Peyer's patch (tissue), 4 donors: Measurements from ENCODE around the gene SS18. TPM values are rescaled to one million over a fixed set of nuclear protein-coding genes. Genes with fewer than 3 reads are reported as not detected.
A peak's percentile ranks its signal among the peaks of the same experiment; 100 is the strongest.

ENCODE experiments used
- DNase-seq, 3 donors: peaks; one replicate each; pipeline ENCODE4 v3.0.0-alpha.2; 2017 to 2019
- H3K27ac ChIP-seq, 4 donors: fragments of 200-600 bp; sonication (generic); one replicate each; pipeline ENCODE4 v1.5.1; 2016 to 2019
- H3K27me3 ChIP-seq, 2 donors: fragments of 200-600 bp; sonication (generic); one replicate each; pipeline ENCODE4 v1.5.1; 2019
- H3K36me3 ChIP-seq, 3 donors: fragments of 200-600 bp; sonication (generic); one replicate each; pipeline ENCODE4 v1.5.1; 2016 to 2019
- H3K4me1 ChIP-seq, 4 donors: fragments of 200-600 bp; sonication (generic); one replicate each; pipeline ENCODE4 v1.5.1; 2016 to 2019
- H3K4me3 ChIP-seq, 4 donors: fragments of 200-600 bp; sonication (generic); 1 replicate in 3 of 4; 2 replicates in 1 of 4; pipeline ENCODE4 v1.5.1; 2016 to 2019; ENCODE audit warnings: mild to moderate bottlenecking in 1 of 4
- H3K9me3 ChIP-seq, 4 donors: fragments of 200-600 bp; sonication (generic); one replicate each; pipeline ENCODE4 v1.5.1; 2016 to 2019; ENCODE audit warnings: mild to moderate bottlenecking in 1 of 4
- POLR2A ChIP-seq, 2 donors: fragments of 450-650 bp; IDR thresholded peaks; one replicate each; pipeline ENCODE4 v1.5.1; 2017; ENCODE audit warnings: antibody characterized with exemption in 2 of 2, mild to moderate bottlenecking in 2 of 2, moderate library complexity in 2 of 2
- total RNA-seq, 4 donors: library from RNA; depleted of rRNA; stranded (reverse); fragments of >200 nt; gene quantifications; one replicate each; pipeline ENCODE4 v1.1.0, GENCODE V29; 2016
- TF ChIP-seq, protein P1 (sequence below), 6 experiments: fragments of 450-650 bp in 4 of 6; fragments of 200-600 bp in 2 of 6; sonication (generic) in 1 of 6; IDR thresholded peaks; one replicate each; pipeline ENCODE4 v1.5.1; 2017 to 2019; ENCODE audit warnings: antibody characterized with exemption in 6 of 6, mild to moderate bottlenecking in 3 of 6, moderate library complexity in 1 of 6

The SS18 gene
- total RNA-seq, 4 donors from 2014 or later, result 81.8 to 135 (median 93.7) TPM

DNA sequence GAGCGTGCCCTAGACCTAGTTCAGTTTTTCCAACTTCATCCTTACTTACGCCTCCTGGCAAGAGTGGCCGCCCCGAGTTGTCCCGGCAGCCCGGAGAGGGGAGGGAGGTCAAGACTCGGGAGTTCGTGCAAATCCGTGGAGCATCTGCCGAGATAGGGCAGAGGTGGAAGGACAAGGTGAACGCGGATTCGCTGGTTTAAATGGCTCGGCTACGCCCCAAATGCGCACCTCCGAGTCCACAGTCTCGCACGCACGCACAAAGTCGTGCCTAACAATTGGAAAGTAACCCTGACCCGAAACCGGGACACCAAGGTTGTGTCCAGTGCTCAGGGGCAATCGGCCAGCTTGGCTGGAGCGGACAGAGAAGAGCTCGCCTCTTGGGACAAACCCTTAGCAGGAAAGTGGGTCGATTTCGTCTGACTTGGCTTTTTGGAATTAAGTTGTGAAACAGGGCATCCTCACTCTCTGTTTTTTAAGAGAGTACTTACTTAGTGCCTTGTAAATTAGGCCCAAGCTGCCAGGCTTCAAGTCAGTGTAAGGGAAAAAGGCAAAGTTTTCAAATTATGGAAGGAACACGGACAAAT lies 726 bp upstream of the SS18 start:
- no peak for DNase-seq
- Histone ChIP-seq H3K27me3 (no peaks in the 10 kb centered on the region), H3K36me3 (peaks cover 0 to 7% (median 0%) of the 10 kb centered on the region in 3 donors), H3K4me1 (peaks cover 0 to 12% (median 6%) of the 10 kb centered on the region in 4 donors), H3K9me3 (no peaks in the 10 kb centered on the region), H3K4me3 (peak overlapping the region; percentile 77 to 96 (median 85)), H3K27ac (peak overlapping the region; percentile 90 to 97 (median 94))
- no peak for TF ChIP-seq POLR2A (IDR thresholded peaks at IDR 0.05)
- TF ChIP-seq, protein P1, sequence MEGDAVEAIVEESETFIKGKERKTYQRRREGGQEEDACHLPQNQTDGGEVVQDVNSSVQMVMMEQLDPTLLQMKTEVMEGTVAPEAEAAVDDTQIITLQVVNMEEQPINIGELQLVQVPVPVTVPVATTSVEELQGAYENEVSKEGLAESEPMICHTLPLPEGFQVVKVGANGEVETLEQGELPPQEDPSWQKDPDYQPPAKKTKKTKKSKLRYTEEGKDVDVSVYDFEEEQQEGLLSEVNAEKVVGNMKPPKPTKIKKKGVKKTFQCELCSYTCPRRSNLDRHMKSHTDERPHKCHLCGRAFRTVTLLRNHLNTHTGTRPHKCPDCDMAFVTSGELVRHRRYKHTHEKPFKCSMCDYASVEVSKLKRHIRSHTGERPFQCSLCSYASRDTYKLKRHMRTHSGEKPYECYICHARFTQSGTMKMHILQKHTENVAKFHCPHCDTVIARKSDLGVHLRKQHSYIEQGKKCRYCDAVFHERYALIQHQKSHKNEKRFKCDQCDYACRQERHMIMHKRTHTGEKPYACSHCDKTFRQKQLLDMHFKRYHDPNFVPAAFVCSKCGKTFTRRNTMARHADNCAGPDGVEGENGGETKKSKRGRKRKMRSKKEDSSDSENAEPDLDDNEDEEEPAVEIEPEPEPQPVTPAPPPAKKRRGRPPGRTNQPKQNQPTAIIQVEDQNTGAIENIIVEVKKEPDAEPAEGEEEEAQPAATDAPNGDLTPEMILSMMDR (IDR thresholded peaks at IDR 0.05), result no peak

DNA sequence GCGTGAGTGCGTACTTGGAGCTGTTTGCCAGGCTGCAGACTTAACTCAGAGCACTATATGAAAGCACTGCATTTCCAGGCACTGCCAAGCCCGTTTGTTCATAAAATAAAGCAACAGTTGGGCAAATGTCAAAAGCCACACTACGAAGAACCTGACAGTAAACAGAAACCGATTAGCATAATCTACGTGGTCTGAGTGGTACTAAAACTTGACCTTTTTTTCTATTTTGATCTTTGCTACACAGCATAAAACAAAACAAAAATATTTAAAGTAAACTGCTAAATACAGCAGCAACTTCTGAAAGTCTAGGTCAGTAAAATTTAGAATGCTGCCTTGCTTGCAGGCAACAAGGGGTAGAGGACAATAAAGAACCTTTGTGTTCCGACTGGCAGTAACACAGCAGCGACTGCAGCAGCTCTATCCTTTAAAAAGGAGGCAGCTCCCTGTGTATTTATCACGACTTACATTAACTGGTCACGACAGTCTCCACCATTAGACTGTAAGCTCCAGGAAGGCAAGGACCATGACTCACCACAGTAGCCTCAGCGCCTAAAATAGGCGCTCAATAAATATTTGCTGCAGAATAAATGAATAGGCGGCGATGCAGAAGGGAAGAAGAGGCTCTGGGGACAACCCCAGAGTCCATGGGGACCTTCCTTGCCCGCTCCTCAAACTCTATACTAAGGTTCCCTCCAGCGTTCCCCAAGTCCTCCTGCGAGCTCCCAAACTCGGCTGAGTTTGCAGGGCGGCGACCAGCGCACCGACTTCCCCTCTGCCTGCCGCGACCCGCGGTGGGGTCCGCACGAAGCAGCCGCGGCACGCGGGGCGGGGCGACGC lies 902 bp downstream of the SS18 start:
- H3K36me3 ChIP-seq, result peaks cover 0 to 20% (median 0%) of the 10 kb centered on the region in 3 donors
- DNase-seq, result no peak
- peaks cover 0 to 12% (median 6%) of the 10 kb centered on the region in 4 donors for H3K4me1 ChIP-seq
- no peaks in the 10 kb centered on the region for H3K9me3 ChIP-seq
- no peaks in the 10 kb centered on the region for H3K27me3 ChIP-seq
- TF ChIP-seq POLR2A (IDR thresholded peaks at IDR 0.05), result no peak
- TF ChIP-seq, protein P1 (IDR thresholded peaks at IDR 0.05), result no peak
- peak overlapping the region; percentile 77 to 96 (median 85) for H3K4me3 ChIP-seq
- H3K27ac ChIP-seq, result peak overlapping the region; percentile 90 to 97 (median 94)

DNA sequence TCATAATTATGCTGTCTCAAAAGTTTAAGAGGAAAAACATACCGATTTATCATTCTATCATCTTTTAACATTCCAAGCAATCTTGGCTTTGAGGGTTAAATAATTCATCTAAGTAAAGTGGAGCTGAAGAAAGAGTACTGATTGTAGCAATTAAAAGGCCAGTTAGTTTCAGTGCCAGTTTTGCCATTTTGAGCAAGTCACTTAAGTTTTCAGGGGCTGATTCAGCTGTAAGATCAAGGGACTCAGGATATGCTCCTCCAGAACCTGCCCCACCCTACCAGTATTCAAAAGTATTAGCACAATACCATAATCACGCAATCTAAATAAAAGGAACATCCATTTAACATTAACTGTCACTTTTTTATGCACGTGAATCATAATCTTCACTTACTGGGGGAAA lies 1.9 kb downstream of the SS18 start:
- DNase-seq, result no peak
- Histone ChIP-seq H3K4me3 (peak overlapping the region in 2 of 4 donors; percentile 0 to 83), H3K4me1 (peaks cover 0 to 12% (median 6%) of the 10 kb centered on the region in 4 donors), H3K27me3 (no peaks in the 10 kb centered on the region), H3K9me3 (no peaks in the 10 kb centered on the region), H3K36me3 (peaks cover 0 to 20% (median 0%) of the 10 kb centered on the region in 3 donors), H3K27ac (no peak overlapping the region)
- TF ChIP-seq, protein P1 (IDR thresholded peaks at IDR 0.05), result no peak
- TF ChIP-seq POLR2A (IDR thresholded peaks at IDR 0.05), result no peak

DNA sequence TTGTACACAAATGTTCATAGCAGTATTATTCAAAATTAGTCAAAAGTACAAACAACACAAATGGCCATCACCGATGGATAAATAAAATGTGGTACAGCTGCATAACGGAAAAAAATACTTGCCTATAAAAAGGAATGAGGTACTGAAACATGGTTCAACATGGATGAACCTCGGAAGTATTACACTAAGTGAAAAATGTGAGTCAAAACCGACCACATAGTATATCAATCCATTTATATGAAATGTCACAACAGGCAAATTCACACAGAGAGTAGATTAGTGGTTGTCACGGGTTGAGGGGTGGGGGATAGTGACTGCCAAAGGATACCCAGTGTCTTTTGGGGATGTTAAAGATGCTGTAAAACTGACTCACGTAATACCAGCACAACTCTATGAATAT lies 3.5 kb downstream of the SS18 start:
- TF ChIP-seq POLR2A (IDR thresholded peaks at IDR 0.05), result no peak
- TF ChIP-seq, protein P1 (IDR thresholded peaks at IDR 0.05), result no peak
- peaks cover 0 to 20% (median 0%) of the 10 kb centered on the region in 3 donors for H3K36me3 ChIP-seq

DNA sequence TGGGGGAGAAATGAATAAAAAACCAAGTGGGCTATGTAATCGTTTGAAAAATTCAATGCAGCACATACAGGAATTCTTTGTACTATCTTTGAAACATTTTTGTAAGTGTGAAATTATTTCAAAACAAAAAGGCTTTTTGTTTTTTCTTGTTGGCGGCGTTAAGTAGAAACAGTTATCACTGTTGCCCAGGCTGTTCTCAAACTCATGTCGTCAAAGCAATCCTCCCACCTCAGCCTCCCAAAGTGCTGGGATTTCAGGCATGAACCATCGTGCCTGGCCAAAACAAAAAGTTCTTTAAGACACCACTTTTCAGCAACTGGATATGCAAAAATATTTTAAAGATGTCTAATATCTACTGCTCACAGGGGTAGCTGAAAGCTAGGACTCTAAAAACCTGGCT lies 5.4 kb downstream of the SS18 start:
- peaks cover 0 to 25% (median 0%) of the 10 kb centered on the region in 3 donors for H3K36me3 ChIP-seq
- no peak overlapping the region for H3K27ac ChIP-seq
- no peak overlapping the region for H3K4me3 ChIP-seq
- H3K9me3 ChIP-seq, result no peaks in the 10 kb centered on the region
- no peak for TF ChIP-seq POLR2A (IDR thresholded peaks at IDR 0.05)
- H3K27me3 ChIP-seq, result no peaks in the 10 kb centered on the region
- no peak for DNase-seq
- peaks cover 0 to 12% (median 6%) of the 10 kb centered on the region in 4 donors for H3K4me1 ChIP-seq

More for the DNA sequence above, 3.5 kb downstream of the SS18 start:
- Histone ChIP-seq H3K4me1 (peaks cover 0 to 12% (median 6%) of the 10 kb centered on the region in 4 donors), H3K9me3 (no peaks in the 10 kb centered on the region), H3K4me3 (no peak overlapping the region), H3K27me3 (no peaks in the 10 kb centered on the region), H3K27ac (no peak overlapping the region)
- no peak for DNase-seq

DNA sequence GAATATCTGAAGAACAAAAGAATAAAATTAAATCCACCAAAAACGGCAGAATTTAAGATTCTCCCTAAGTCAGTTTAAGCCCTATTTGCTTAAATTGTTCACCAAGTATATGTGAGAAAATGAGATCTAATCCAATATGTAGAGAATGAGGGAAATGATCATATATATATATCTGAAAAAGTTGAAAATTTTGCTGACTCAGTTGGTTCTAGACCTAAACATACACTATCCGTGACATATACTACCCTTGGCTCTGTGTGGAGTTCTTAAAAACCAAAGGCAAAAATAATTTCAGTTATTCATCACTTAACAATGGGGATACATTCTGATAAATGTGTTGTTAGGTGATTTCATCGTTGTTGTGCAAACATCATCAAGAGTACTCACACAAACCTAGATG lies 7.3 kb downstream of the SS18 start:
- Histone ChIP-seq H3K4me3 (no peak overlapping the region), H3K27ac (no peak overlapping the region), H3K36me3 (peaks cover 0 to 25% (median 0%) of the 10 kb centered on the region in 3 donors), H3K9me3 (no peaks in the 10 kb centered on the region), H3K4me1 (peaks cover 0 to 5% (median 2%) of the 10 kb centered on the region in 4 donors), H3K27me3 (no peaks in the 10 kb centered on the region)
- DNase-seq, result no peak
- TF ChIP-seq, protein P1 (IDR thresholded peaks at IDR 0.05), result no peak
- TF ChIP-seq POLR2A (IDR thresholded peaks at IDR 0.05), result no peak
